ENCODE measurements around the gene LDLRAD3.

The LDLRAD3 gene

DNA sequence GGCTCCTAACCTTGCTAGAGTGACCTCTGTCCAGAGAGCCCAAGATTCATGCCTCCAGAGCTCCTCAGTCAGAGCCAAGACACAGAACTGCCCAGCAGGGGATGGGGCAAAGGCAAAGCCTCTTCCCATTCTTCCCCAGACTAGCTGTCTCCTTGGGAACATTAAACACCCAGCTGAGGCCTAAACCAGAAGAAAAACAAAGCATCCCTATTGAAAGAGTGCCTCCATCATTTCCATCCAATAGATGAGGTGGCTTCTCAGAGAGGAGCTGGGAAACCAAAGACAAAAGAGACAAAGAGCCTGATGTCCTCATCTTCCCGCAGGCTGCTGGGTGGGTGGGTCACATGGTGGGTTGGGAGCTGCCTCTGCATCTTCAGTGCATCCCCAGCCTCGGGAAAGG, 308.0 kb downstream of the LDLRAD3 start:
- DNase-seq: no peak

- DNase-seq: no peak
Measured at GRCh38 chr11:36253238-36253637, 309.4 kb downstream of the LDLRAD3 start.

GRCh38 chr11:36254713-36255112, 310.9 kb downstream of the LDLRAD3 start:
- DNase-seq: no peak

- DNase-seq: no peak
Measured at GRCh38 chr11:36257351-36257750, 313.5 kb downstream of the LDLRAD3 start.

- no peak for DNase-seq
Measured at GRCh38 chr11:36258730-36259360, 315.0 kb downstream of the LDLRAD3 start.

DNA sequence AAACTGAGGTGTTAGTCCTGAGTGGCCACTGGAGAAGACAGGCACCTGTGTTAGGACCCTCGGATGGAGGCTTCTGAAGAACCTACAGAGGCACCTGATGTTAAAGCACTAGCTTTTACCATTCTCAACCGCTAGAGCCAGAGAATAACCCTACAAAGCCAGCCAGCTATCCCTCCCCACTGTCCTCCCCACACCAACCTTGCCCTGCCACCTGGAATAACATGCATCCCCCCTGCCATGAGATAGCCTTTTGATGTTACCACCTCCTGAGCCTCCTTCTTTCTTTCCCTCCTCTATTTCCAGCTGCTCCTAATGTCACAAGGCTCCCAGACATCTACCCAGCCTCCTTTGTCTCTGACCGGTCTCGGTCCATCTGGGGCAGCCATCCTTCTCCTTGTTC, 317.2 kb downstream of the LDLRAD3 start:
- DNase-seq: no peak

DNA sequence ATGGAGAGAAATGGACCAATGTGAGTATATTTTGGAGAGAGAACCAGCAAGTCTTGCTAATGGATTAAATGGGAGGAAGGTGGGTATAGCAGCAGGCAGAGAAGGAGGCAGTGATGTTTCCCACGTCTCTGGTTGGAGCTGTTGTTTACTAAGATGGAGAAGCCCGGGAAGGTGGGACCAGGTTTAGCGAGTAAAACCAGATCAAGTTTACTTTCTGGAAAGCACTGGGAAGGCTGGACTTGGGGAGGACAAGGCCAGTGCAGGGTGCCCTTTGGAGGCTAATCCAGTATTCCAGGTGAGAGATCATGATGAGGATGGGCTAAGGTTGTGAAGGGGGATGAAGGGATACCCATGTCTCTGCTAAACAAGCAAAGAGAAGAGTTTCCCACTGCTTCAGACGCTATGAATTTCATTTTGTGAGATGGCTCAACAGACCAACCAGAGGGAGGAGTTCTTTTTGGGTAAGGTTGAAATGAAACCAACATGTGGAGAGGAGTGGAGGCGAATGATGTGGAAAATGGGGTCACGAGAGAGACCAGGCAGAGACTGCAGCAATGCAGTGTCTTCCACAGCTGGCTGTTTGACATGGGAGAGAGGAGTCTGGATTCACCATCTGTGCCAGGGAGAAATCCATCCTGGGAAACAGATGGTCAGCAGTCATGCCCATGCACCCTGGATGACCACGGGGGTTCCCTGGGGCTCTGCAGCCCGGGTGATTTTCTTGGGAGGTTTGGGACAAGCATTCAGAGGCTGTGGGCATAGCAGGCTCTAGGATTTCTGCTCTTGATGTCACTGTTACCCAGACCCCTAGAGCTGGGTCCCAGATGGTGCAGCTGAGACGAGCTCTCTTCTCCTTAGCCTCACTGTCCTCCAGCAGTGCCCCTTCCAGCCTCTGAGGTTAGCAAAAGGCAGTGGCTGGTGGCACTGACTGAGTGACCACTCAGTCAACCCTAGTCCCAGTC, 320.4 kb downstream of the LDLRAD3 start:
- DNase-seq: no peak

GRCh38 chr11:36264973-36265344, 321.1 kb downstream of the LDLRAD3 start:
- DNase-seq: no peak

GRCh38 chr11:36265793-36266628, 322.1 kb downstream of the LDLRAD3 start:
- DNase-seq: peak; percentile 19

DNA sequence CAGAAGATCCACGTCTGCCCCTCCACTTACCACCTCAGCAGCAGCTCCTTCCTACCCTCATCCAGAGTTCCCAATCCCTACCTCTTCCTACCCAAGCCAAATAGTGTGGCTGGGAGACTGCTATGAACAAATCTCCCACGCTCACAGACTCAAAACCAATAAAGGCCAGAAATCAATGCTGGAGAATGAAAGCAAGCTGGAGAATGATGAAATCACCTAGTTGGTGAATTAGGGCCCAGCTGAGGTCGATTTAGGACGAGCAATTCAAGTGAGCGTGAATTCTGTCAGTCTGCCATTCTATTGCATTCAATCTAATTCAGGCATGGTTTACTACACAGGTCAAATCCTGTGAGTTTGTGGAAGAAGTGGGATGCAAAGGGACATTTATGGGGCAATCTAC, 322.9 kb downstream of the LDLRAD3 start:
- DNase-seq: no peak

GRCh38 chr11:36268337-36268985, 324.6 kb downstream of the LDLRAD3 start:
- no peak for DNase-seq

DNA sequence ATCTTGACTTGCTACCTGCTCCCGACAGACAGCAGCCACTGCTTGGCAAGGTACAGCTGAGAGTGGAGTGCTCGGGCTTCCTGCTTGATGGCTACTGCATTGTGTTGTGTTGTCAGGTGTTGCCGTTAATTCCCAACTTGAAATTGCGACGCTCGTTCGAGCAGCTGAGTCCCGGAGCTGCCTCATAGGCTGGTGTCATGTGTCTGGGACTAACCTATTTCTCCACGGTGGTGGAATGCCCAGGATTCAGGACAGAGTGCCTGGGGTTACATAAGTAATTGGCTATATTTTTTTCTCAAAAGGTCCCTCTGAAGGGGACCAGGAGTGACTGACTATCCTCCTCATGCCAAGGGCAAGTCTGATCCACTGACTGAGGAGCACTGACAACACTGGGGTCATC, 326.8 kb downstream of the LDLRAD3 start:
- DNase-seq: no peak

- DNase-seq: no peak
Measured at GRCh38 chr11:36271794-36272407, 328.0 kb downstream of the LDLRAD3 start.

- no peak for DNase-seq
Measured at GRCh38 chr11:36273110-36273509, 329.2 kb downstream of the LDLRAD3 start.

- no peak for DNase-seq
Measured at GRCh38 chr11:36274414-36274813, 330.6 kb downstream of the LDLRAD3 start.

GRCh38 chr11:36278531-36279282, 334.8 kb downstream of the LDLRAD3 start:
- DNase-seq: no peak

- no peak for DNase-seq
Measured at GRCh38 chr11:36280531-36280930, 336.7 kb downstream of the LDLRAD3 start.

Data from central memory CD4-positive, alpha-beta T cell (primary cell).